HEK293T (cell line): Measurements from ENCODE around the gene MDH1B.

Experiments
- ARNT ChIP-seq: fragments of 450-650 bp; IDR thresholded peaks from 2 replicates; pipeline ENCODE4 v1.6.1; 2017; ENCODE audit warnings: mild to moderate bottlenecking
- CTBP1 ChIP-seq: fragments of 450-650 bp; IDR thresholded peaks from 2 replicates; pipeline ENCODE4 v1.6.1; 2016; ENCODE audit warnings: borderline replicate concordance
- ELF4 ChIP-seq: fragments of 450-650 bp; IDR thresholded peaks from 2 replicates; pipeline ENCODE4 v1.6.1; 2017; ENCODE audit warnings: antibody characterized with exemption
- FOXA1 ChIP-seq: fragments of 450-650 bp; IDR thresholded peaks from 2 replicates; pipeline ENCODE4 v1.6.1; 2016; ENCODE audit warnings: mild to moderate bottlenecking
- NFRKB ChIP-seq: fragments of 450-650 bp; IDR thresholded peaks from 2 replicates; pipeline ENCODE4 v1.6.1; 2016; ENCODE audit warnings: mild to moderate bottlenecking, moderate library complexity
- SP1 ChIP-seq: fragments of 450-650 bp; IDR thresholded peaks from 2 replicates; pipeline ENCODE4 v1.6.1; 2017
- SUZ12 ChIP-seq: fragments of 450-650 bp; IDR thresholded peaks from 2 replicates; pipeline ENCODE4 v1.6.1; 2016; ENCODE audit warnings: mild to moderate bottlenecking
- TARDBP ChIP-seq: fragments of 450-650 bp; IDR thresholded peaks from 2 replicates; pipeline ENCODE4 v1.6.1; 2016
- ZNF384 ChIP-seq: fragments of 450-650 bp; IDR thresholded peaks from 2 replicates; pipeline ENCODE4 v1.6.1; 2016

GRCh38 chr2:206798000-206798399 lies 32.9 kb upstream of the MDH1B start:
- TF ChIP-seq CTBP1 = no peak
- TF ChIP-seq FOXA1 = no peak
- no peak for TF ChIP-seq NFRKB
- no peak for TF ChIP-seq SUZ12
- no peak for TF ChIP-seq TARDBP
- TF ChIP-seq SP1 = no peak
- no peak for TF ChIP-seq ARNT
- no peak for TF ChIP-seq ELF4
- TF ChIP-seq ZNF384 = no peak
